ENCODE data around the gene TOMM40.

- no peak for TF ChIP-seq POLR2AphosphoS5 (IDR thresholded peaks at IDR 0.05)
- no peak for TF ChIP-seq CTCF (IDR thresholded peaks at IDR 0.05)
- TF ChIP-seq POLR2A (IDR thresholded peaks at IDR 0.05; ENCODE audit: low read depth), result no peak
- TF ChIP-seq EP300 (IDR thresholded peaks at IDR 0.05), result no peak
Observed at GRCh38 chr19:44866664-44867063, 24.4 kb upstream of the TOMM40 start.

Data from esophagus muscularis mucosa (tissue), 4 donors.